MCF 10A (cell line): ENCODE data around the gene CACNG6. TPM values are rescaled to one million over a fixed set of nuclear protein-coding genes. Genes with fewer than 3 reads are reported as not detected.

Experiments
- BruUV-seq: library from RNA; stranded (reverse); fragments of 400-500 nt; replicated peaks from 2 replicates; lab custom pipeline; 2021; lab: Mats Ljungman, UMichigan
- CTCF ChIA-PET: fragments of 300-600 bp; sonication (Branson Sonifier 250); formaldehyde crosslinking; extraction: SDS; loops from one replicate; lab custom pipeline; 2021; ENCODE audit warnings: antibody characterized with exemption, inconsistent platforms; lab: Yijun Ruan, JAX
- POLR2A ChIA-PET: fragments of 300-600, 350-650 bp; sonication (Branson Sonifier 250); formaldehyde crosslinking; extraction: SDS; loops from one replicate; lab custom pipeline; 2020; ENCODE audit warnings: antibody characterized with exemption, inconsistent platforms; lab: Yijun Ruan, JAX
- DNase-seq: peaks from one replicate; pipeline ENCODE4 v3.0.0-alpha.2; 2018; ENCODE audit not compliant: unreplicated experiment
- H3K27ac Mint-ChIP-seq: one replicate; pipeline ENCODE4 v1.8.0; 2022; ENCODE audit warnings: mild to moderate bottlenecking, low read depth, mixed read lengths; ENCODE audit not compliant: unreplicated experiment
- H3K27me3 Mint-ChIP-seq: one replicate; pipeline ENCODE4 v1.8.0; 2022; ENCODE audit warnings: mixed read lengths; ENCODE audit not compliant: insufficient read depth, unreplicated experiment
- H3K36me3 Mint-ChIP-seq: one replicate; pipeline ENCODE4 v1.8.0; 2022; ENCODE audit warnings: mild to moderate bottlenecking, moderate library complexity, mixed read lengths; ENCODE audit not compliant: insufficient read depth, unreplicated experiment
- H3K4me1 Mint-ChIP-seq: one replicate; pipeline ENCODE4 v1.8.0; 2022; ENCODE audit warnings: mixed read lengths; ENCODE audit not compliant: insufficient read depth, unreplicated experiment
- H3K4me3 Mint-ChIP-seq: one replicate; pipeline ENCODE4 v1.8.0; 2022; ENCODE audit warnings: mild to moderate bottlenecking, moderate library complexity, mixed read lengths; ENCODE audit not compliant: unreplicated experiment
- H3K9me3 Mint-ChIP-seq: one replicate; pipeline ENCODE4 v1.8.0; 2022; ENCODE audit warnings: mixed read lengths; ENCODE audit not compliant: unreplicated experiment
- intact Hi-C: fragments of 100-400 bp; cut with micrococcal nuclease; formaldehyde crosslinking; loops from 2 replicates; pipeline ENCODE4 v1.14.1; 2022
- total RNA-seq: library from RNA; stranded (reverse); gene quantifications from 2 replicates; pipeline ENCODE4 v1.2.3, GENCODE V29; 2022
- TF ChIP-seq, protein P1 (sequence below): fragments of 200-600 bp; IDR thresholded peaks from one replicate; pipeline ENCODE4 v1.8.0; 2022; ENCODE audit warnings: antibody characterized with exemption, mild to moderate bottlenecking; ENCODE audit not compliant: unreplicated experiment

The CACNG6 gene
- total RNA-seq, 1 experiment from 2014 or later, result not detected

DNA sequence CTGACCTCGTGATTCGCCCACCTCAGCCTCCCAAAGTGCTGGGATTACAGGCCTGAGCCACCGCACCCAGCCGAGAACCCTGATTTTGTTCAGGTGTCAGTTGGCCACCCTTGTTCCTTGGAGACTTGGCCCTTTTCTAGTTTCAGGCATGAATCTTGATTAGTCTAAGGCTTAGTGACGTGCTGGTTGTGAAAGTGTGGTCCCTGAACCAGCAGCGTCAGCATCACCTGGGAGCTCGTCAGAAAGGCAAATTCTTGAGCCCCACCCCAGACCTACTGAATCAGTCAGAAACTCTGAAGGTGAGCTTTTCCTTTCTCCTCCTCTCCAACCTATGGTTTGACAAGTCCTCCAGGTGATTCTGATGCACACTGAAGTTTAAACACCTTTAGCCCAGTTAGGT is 35.2 kb downstream of the CACNG6 start:
- H3K27me3 Mint-ChIP-seq, result no peaks in the 10 kb centered on the region
- DNase-seq, result no peak
- ChIA-PET POLR2A (no interaction called here), CTCF (interaction anchor here (0.5 to 9.1 kb wide), 12 partner anchors 11 to 236 kb away, joined by 3 to 146 read pairs (median 4); no protein-coding TSS in a partner anchor)
- H3K27ac Mint-ChIP-seq, result no peak overlapping the region
- peaks cover 5% of the 10 kb centered on the region for H3K4me1 Mint-ChIP-seq
- no peak overlapping the region for H3K4me3 Mint-ChIP-seq
- BruUV-seq, result no TSS peak
- no peaks in the 10 kb centered on the region for H3K9me3 Mint-ChIP-seq
- TF ChIP-seq, protein P1, sequence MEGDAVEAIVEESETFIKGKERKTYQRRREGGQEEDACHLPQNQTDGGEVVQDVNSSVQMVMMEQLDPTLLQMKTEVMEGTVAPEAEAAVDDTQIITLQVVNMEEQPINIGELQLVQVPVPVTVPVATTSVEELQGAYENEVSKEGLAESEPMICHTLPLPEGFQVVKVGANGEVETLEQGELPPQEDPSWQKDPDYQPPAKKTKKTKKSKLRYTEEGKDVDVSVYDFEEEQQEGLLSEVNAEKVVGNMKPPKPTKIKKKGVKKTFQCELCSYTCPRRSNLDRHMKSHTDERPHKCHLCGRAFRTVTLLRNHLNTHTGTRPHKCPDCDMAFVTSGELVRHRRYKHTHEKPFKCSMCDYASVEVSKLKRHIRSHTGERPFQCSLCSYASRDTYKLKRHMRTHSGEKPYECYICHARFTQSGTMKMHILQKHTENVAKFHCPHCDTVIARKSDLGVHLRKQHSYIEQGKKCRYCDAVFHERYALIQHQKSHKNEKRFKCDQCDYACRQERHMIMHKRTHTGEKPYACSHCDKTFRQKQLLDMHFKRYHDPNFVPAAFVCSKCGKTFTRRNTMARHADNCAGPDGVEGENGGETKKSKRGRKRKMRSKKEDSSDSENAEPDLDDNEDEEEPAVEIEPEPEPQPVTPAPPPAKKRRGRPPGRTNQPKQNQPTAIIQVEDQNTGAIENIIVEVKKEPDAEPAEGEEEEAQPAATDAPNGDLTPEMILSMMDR, result no peak
- intact Hi-C loops, result no loop called here
- H3K36me3 Mint-ChIP-seq, result no peaks in the 10 kb centered on the region

DNA sequence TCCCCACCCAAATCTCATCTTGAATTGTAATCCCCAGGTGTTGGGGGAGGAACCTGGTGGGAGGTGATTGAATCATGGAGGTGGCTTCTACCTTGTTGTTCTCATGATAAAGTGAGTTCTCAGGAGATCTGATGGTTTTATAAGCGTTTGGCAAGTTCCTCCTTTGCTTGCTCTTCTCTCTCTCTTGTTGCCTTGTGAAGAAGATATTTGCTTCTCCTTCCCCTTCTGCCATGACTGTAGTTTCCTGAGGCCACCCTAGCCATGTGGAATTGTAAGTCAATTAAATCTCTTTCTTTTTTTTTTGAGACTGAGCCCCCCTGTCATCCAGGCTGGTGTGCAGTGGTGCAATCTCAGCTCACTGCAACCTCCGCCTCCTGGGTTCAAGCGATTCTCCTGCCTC is 37.9 kb downstream of the CACNG6 start:
- no TSS peak for BruUV-seq
- Mint-ChIP-seq H3K4me3 (no peak overlapping the region), H3K27me3 (no peaks in the 10 kb centered on the region), H3K36me3 (no peaks in the 10 kb centered on the region), H3K4me1 (peaks cover 5% of the 10 kb centered on the region), H3K9me3 (no peaks in the 10 kb centered on the region), H3K27ac (no peak overlapping the region)
- ChIA-PET CTCF (interaction anchor here (0.6 to 9.1 kb wide), 18 partner anchors 9 to 834 kb away, joined by 3 to 146 read pairs (median 5); partner anchors contain the start of gene PRKCG), POLR2A (interaction anchor here (0.5 kb wide), 1 partner anchor 632 kb away, joined by 3 read pairs; no protein-coding TSS in a partner anchor)
- TF ChIP-seq, protein P1, result no peak
- intact Hi-C loops, result no loop called here
- no peak for DNase-seq

DNA sequence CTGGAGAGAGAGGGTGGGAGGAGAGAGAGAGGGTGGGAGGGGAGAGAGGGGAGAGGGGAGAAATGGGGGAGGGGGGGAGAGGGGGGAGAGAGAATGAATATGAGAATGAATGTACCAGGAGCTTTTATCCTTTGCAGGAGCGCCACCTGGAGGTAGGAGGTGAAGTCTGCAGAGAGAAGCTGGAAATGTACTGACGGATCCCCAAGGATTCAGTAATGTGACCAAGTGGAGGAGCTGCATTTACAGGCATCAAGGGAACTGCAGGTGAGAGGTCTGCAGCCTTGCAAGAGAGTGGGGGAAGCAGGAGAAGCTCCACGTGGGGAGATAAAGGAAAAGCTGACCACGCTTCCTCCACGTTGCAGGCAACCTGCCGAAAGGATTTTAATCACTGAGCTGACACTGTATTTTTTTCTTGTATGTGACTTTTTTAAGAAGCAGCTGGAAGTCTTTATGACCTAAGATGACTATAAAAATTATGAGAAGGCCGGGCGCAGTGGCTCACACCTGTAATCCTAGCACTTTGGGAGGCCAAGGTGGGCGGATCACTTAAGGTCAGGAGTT is 38.6 kb downstream of the CACNG6 start:
- no peaks in the 10 kb centered on the region for H3K9me3 Mint-ChIP-seq
- BruUV-seq, result no TSS peak
- no peak overlapping the region for H3K27ac Mint-ChIP-seq
- H3K36me3 Mint-ChIP-seq, result no peaks in the 10 kb centered on the region
- intact Hi-C loops, result loop anchor here (1.0 kb wide), 1 partner anchor 237 kb away; no protein-coding TSS in a partner anchor
- H3K4me1 Mint-ChIP-seq, result peaks cover 6% of the 10 kb centered on the region
- DNase-seq, result peak; percentile 82
- H3K27me3 Mint-ChIP-seq, result no peaks in the 10 kb centered on the region
- ChIA-PET POLR2A (interaction anchor here (0.5 kb wide), 1 partner anchor 633 kb away, joined by 3 read pairs; no protein-coding TSS in a partner anchor), CTCF (interaction anchor here (0.6 to 9.1 kb wide), 33 partner anchors 8 to 835 kb away, joined by 3 to 146 read pairs (median 4); partner anchors contain the start of genes OSCAR and PRKCG)
- no peak overlapping the region for H3K4me3 Mint-ChIP-seq
- TF ChIP-seq, protein P1, result peak; percentile 49

DNA sequence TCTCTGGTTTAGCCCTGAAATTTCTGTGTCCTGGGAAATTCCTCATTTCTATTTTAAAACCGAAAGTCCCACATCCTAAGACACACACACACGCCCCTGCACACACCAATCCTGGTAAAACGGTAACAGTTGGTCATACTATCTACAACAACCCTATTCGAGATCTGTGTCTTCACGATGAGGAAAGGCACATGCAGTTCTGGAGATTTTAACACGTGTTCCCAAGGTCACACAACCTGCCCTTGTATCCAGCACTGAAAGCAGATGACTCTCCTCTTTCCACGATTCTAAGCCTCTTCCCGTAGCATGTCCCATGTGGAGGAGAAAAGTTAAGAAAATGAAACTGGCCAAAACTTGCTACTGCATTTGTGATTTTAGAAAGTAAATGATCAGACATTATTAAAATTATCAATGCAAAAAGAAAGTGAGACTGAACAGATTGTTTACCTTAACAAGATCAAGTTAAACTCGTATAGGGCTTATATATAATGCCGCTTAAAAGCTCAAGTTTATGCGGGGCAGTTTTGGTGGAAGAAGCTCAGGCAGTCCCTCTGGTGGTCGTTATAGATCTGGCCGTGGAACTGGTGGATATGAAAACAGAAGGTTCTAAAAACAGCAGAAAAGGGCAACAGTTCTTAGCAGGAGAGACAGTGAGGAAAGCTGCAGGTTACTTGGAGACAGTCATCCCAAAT is 39.6 kb downstream of the CACNG6 start:
- no peaks in the 10 kb centered on the region for H3K27me3 Mint-ChIP-seq
- ChIA-PET CTCF (interaction anchor here (0.6 to 2.5 kb wide), 17 partner anchors 8 to 257 kb away, joined by 3 to 16 read pairs (median 4); partner anchors contain the start of gene OSCAR), POLR2A (no interaction called here)
- TF ChIP-seq, protein P1, result no peak
- no peaks in the 10 kb centered on the region for H3K9me3 Mint-ChIP-seq
- no peaks in the 10 kb centered on the region for H3K36me3 Mint-ChIP-seq
- peak overlapping the region; percentile 31 for H3K4me3 Mint-ChIP-seq
- peak; percentile 15 for DNase-seq
- no TSS peak for BruUV-seq
- no peak overlapping the region for H3K27ac Mint-ChIP-seq
- H3K4me1 Mint-ChIP-seq, result peaks cover 17% of the 10 kb centered on the region
- intact Hi-C loops, result loop anchor here (1.0 kb wide), 1 partner anchor 238 kb away; no protein-coding TSS in a partner anchor
